ENCODE measurements around the gene CARMIL1. TPM values are rescaled to one million over a fixed set of nuclear protein-coding genes. Genes with fewer than 3 reads are reported as not detected.

CARMIL1 gene
- total RNA-seq, 1 donor: 38.7 TPM

DNA sequence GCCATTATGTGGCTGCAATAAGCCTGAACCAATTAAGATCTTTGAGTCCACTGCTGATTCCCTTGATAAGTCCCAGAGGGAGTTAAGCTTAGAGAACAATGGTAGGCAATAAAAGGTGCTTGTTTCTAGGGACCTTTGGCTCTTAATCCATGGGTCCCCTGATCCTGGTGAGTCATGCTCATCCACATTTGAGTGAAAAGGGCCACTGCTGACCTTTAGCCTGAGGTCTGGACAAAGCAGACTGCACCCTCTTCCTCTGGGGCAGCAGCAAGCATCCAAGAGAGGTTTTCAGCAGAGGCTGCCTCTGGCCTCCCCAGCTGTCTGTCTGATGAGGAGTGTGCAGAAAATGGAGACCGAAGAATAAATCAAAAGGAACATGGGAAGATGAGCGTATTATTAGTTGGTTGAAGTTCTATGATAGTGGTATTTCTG, 356.7 kb downstream of the CARMIL1 start:
- no peak overlapping the region for H3K4me3 ChIP-seq (ENCODE audit: low read depth, low read length)
- DNase-seq (ENCODE audit: low read depth): no peak
- TF ChIP-seq, protein P1, sequence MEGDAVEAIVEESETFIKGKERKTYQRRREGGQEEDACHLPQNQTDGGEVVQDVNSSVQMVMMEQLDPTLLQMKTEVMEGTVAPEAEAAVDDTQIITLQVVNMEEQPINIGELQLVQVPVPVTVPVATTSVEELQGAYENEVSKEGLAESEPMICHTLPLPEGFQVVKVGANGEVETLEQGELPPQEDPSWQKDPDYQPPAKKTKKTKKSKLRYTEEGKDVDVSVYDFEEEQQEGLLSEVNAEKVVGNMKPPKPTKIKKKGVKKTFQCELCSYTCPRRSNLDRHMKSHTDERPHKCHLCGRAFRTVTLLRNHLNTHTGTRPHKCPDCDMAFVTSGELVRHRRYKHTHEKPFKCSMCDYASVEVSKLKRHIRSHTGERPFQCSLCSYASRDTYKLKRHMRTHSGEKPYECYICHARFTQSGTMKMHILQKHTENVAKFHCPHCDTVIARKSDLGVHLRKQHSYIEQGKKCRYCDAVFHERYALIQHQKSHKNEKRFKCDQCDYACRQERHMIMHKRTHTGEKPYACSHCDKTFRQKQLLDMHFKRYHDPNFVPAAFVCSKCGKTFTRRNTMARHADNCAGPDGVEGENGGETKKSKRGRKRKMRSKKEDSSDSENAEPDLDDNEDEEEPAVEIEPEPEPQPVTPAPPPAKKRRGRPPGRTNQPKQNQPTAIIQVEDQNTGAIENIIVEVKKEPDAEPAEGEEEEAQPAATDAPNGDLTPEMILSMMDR (IDR thresholded peaks at IDR 0.05; ENCODE audit: insufficient read depth, low read length): no peak

DNA sequence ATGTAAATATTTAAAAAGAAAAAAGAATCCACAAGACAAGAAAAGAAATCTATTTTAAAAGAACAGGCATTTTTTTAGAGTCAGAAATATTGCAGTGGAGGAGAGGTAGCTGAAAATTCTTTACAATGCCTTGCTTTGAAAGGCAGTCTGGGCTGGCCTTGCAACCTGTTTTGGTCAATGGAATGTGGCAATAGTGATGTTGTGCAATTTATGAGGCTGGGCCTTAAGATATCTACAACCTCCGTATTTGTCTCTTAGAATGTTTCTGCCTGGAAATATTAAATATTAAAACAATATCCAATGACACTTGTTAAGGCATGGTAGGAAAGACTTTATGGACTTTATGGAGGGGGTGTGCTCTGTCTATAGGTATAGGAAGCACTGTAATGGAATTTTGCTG, 358.0 kb downstream of the CARMIL1 start:
- TF ChIP-seq, protein P1 (IDR thresholded peaks at IDR 0.05; ENCODE audit: insufficient read depth, low read length): no peak
- no peak for DNase-seq (ENCODE audit: low read depth)

DNA sequence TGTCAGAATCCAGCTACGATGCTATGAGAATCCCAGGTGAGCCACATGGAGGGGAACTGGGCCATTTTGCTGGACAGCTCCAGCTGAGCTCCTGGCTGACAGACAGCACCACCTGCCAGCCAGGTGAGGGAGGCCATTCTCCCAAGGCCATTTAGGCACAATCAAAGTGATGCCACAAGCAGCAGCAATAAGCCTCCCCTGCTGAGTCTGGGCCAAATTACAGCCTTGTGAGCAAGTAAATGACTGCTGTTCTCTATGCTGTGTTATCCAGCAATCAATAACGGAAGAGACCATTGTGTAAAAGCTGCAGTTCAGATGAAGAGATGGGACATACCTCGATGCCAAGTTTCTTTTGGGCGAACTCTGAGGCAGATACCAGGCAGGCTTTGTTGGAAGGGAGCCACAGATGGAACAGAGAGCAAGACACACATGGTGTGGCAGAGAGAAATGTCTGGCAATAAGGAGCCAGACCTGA, 358.8 kb downstream of the CARMIL1 start:
- no peak for DNase-seq (ENCODE audit: low read depth)
- TF ChIP-seq, protein P1 (IDR thresholded peaks at IDR 0.05; ENCODE audit: insufficient read depth, low read length): no peak
- no peak overlapping the region for H3K4me3 ChIP-seq (ENCODE audit: low read depth, low read length)

More for the DNA sequence above, 358.0 kb downstream of the CARMIL1 start:
- no peak overlapping the region for H3K4me3 ChIP-seq (ENCODE audit: low read depth, low read length)

DNA sequence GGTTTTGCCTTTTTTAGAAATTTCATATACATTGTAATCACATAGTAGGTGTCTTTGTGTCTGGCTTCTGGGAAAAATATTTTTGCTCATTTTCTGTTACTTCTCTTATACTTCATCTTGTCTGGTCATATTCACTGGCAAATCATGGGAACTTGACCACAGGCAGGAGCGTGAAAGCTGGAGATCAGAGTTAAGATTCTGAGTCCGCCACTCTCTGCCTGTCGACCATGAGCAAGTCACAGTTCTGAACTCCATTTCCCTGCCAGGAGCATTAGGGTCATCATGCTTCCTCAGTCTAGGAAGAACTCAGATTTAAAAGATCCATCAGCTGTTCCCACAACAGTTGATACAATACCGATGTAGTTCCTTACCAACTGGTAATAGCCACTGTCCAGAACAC, 360.5 kb downstream of the CARMIL1 start:
- TF ChIP-seq, protein P1 (IDR thresholded peaks at IDR 0.05; ENCODE audit: insufficient read depth, low read length): no peak
- no peak overlapping the region for H3K4me3 ChIP-seq (ENCODE audit: low read depth, low read length)
- no peak for DNase-seq (ENCODE audit: low read depth)

DNA sequence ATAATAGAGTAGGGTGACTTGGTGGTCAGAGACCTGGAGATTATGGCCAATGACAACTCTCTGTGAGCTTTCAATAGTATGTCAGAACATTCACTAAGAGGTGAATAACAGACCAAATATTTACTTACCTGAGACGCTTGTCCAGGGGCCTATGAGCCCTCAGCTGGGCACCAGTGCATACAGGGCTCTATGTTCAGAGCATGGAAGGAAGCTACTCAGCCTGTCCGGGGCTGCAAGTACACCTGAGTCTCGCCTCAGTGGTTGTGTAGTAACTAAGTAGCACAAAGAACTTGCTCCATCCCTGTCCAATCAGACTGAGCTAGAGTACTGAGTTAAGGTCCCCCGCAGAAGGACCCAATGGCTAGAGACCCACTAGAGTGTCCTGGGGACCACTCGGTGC, 361.3 kb downstream of the CARMIL1 start:
- TF ChIP-seq, protein P1 (IDR thresholded peaks at IDR 0.05; ENCODE audit: insufficient read depth, low read length): no peak
- DNase-seq (ENCODE audit: low read depth): no peak
- no peak overlapping the region for H3K4me3 ChIP-seq (ENCODE audit: low read depth, low read length)

DNA sequence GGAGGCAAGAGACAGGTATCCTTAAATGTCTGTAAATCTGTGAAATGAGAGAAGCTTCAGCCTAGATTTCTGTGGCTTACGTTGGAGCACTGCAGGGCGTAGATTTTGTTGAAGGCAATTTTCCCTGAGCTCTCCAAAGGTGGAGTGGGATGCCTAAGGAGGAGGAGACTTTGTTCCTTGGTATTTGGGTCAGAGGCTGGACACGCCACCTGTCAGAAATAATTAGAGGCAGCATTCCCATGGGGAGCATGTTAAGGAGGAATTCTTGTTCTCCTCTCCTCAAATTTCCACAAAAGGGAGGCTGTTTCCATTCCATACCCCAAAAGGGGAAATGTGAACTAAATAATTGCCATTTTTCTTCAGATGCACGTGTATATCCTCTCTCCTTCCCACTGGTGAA, 361.7 kb downstream of the CARMIL1 start:
- TF ChIP-seq, protein P1 (IDR thresholded peaks at IDR 0.05; ENCODE audit: insufficient read depth, low read length): no peak
- DNase-seq (ENCODE audit: low read depth): no peak

DNA sequence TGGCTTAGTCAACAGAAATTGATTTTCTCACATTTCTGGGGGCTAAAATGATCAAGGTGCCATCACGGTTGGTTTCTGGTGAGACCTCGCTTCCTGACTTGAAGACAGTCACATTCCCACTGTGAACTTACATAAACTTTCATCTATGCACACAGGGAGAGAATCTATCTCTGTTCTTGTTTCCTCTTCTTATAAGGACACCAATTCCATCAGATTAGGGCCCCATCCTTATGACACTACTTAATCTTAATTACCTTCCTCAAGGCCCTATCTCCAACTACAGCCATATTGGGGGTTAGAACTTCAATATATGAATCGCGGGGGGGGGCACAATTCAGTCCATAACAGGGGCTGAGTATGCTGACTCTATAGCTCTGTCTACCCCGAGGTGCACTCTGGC, 362.2 kb downstream of the CARMIL1 start:
- no peak for DNase-seq (ENCODE audit: low read depth)
- H3K4me3 ChIP-seq (ENCODE audit: low read depth, low read length): no peak overlapping the region
- TF ChIP-seq, protein P1 (IDR thresholded peaks at IDR 0.05; ENCODE audit: insufficient read depth, low read length): no peak

More for the DNA sequence above, 361.7 kb downstream of the CARMIL1 start:
- H3K4me3 ChIP-seq (ENCODE audit: low read depth, low read length): no peak overlapping the region
